ENCODE measurements around the gene FAM241A.

- no peak for TF ChIP-seq CTCF (IDR thresholded peaks at IDR 0.05; ENCODE audit: insufficient read depth, low read length)
- TF ChIP-seq POLR2AphosphoS5 (IDR thresholded peaks at IDR 0.05; ENCODE audit: low read depth), result no peak
- TF ChIP-seq, protein P1, sequence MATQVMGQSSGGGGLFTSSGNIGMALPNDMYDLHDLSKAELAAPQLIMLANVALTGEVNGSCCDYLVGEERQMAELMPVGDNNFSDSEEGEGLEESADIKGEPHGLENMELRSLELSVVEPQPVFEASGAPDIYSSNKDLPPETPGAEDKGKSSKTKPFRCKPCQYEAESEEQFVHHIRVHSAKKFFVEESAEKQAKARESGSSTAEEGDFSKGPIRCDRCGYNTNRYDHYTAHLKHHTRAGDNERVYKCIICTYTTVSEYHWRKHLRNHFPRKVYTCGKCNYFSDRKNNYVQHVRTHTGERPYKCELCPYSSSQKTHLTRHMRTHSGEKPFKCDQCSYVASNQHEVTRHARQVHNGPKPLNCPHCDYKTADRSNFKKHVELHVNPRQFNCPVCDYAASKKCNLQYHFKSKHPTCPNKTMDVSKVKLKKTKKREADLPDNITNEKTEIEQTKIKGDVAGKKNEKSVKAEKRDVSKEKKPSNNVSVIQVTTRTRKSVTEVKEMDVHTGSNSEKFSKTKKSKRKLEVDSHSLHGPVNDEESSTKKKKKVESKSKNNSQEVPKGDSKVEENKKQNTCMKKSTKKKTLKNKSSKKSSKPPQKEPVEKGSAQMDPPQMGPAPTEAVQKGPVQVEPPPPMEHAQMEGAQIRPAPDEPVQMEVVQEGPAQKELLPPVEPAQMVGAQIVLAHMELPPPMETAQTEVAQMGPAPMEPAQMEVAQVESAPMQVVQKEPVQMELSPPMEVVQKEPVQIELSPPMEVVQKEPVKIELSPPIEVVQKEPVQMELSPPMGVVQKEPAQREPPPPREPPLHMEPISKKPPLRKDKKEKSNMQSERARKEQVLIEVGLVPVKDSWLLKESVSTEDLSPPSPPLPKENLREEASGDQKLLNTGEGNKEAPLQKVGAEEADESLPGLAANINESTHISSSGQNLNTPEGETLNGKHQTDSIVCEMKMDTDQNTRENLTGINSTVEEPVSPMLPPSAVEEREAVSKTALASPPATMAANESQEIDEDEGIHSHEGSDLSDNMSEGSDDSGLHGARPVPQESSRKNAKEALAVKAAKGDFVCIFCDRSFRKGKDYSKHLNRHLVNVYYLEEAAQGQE (IDR thresholded peaks at IDR 0.05; ENCODE audit: insufficient replicate concordance, low read depth), result no peak
- TF ChIP-seq SPI1 (IDR thresholded peaks at IDR 0.05; ENCODE audit: borderline replicate concordance, low read depth), result no peak
Observed at GRCh38 chr4:112140536-112140935, 4.7 kb upstream of the FAM241A start.
